SU-DHL-6 (cell line): ENCODE results near the gene SCG2.

Experiments used
- EZH2phosphoT487 ChIP-seq: fragments of 200-600 bp; sonication (generic), shearing (Covaris generic); conservative IDR thresholded peaks from 2 replicates; pipeline ENCODE4 v1.6.1; 2018; ENCODE audit warnings: mild to moderate bottlenecking, antibody characterized with exemption, low read length, moderate library complexity, mixed read lengths
- TF ChIP-seq, protein P1 (sequence below): fragments of 200-600 bp; sonication (generic); IDR thresholded peaks from one replicate; pipeline ENCODE4 v1.5.1; 2017; ENCODE audit warnings: antibody characterized with exemption, mild to moderate bottlenecking, low read length, moderate library complexity; ENCODE audit not compliant: insufficient read depth, poor library complexity, severe bottlenecking

- TF ChIP-seq, protein P1, sequence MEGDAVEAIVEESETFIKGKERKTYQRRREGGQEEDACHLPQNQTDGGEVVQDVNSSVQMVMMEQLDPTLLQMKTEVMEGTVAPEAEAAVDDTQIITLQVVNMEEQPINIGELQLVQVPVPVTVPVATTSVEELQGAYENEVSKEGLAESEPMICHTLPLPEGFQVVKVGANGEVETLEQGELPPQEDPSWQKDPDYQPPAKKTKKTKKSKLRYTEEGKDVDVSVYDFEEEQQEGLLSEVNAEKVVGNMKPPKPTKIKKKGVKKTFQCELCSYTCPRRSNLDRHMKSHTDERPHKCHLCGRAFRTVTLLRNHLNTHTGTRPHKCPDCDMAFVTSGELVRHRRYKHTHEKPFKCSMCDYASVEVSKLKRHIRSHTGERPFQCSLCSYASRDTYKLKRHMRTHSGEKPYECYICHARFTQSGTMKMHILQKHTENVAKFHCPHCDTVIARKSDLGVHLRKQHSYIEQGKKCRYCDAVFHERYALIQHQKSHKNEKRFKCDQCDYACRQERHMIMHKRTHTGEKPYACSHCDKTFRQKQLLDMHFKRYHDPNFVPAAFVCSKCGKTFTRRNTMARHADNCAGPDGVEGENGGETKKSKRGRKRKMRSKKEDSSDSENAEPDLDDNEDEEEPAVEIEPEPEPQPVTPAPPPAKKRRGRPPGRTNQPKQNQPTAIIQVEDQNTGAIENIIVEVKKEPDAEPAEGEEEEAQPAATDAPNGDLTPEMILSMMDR: no peak
- TF ChIP-seq EZH2phosphoT487: no peak
Measured at GRCh38 chr2:223558970-223559369, 43.2 kb downstream of the SCG2 start.
